Liver (tissue), 2 donors: ENCODE data around the gene HSBP1.

Source experiments
- ATF3 ChIP-seq: IDR thresholded peaks from 2 replicates; pipeline ENCODE4 v1.6.1; 2016; ENCODE audit warnings: antibody characterized with exemption
- EGR1 ChIP-seq, 2 donors: IDR thresholded peaks; 2 replicates each; pipeline ENCODE4 v1.6.1; 2016 to 2018; ENCODE audit warnings: antibody characterized with exemption in 2 of 2, low read depth in 2 of 2
- ZBTB33 ChIP-seq: IDR thresholded peaks from 2 replicates; pipeline ENCODE4 v1.6.1; 2016; ENCODE audit warnings: antibody characterized with exemption
- donor health status: healthy.

GRCh38 chr16:83808573-83809014 is 816 bp downstream of the HSBP1 start:
- TF ChIP-seq ATF3 (no peak), EGR1 (IDR thresholded peaks at IDR 0.05; ENCODE audit: low read depth in 2 of 2) (no peak), ZBTB33 (no peak)
